ENCODE measurements around the gene UBR3. TPM values are rescaled to one million over a fixed set of nuclear protein-coding genes. Genes with fewer than 3 reads are reported as not detected.

UBR3 gene
- total and polyA plus RNA-seq, 2 of the 4 experiments (the other 2 are of a cell fraction) = 10.0 to 33.9 TPM

GRCh38 chr2:169980643-169981042 lies 153.4 kb downstream of the UBR3 start:
- in situ Hi-C loops (cut with MboI; ENCODE audit: low sequenced_read_pairs) (no loop called here), dilution Hi-C loops (cut with HindIII; ENCODE audit: low sequenced_read_pairs, unreplicated experiment) (no loop called here), intact Hi-C loops (cut with micrococcal nuclease) (no loop called here)
- DNase-seq = no peak
- Histone ChIP-seq H4K5ac (ENCODE audit: low read depth, low read length) (no peak overlapping the region), H2BK5ac (ENCODE audit: low read depth, low read length, poor library complexity, severe bottlenecking) (no peak overlapping the region), H3K4me2 (ENCODE audit: low read depth, low read length) (no peak overlapping the region), H4K20me1 (ENCODE audit: insufficient read depth, low read length) (no peaks in the 10 kb centered on the region), H2BK20ac (ENCODE audit: low read depth, low read length) (no peak overlapping the region), H3K9ac (ENCODE audit: low read depth, low read length) (no peak overlapping the region), H2AK5ac (ENCODE audit: low read depth, low read length) (no peak overlapping the region), H3K23ac (ENCODE audit: low read depth, low read length) (no peak overlapping the region), H4K8ac (ENCODE audit: low read depth in 2 of 2, low read length in 2 of 2) (no peak overlapping the region), H3K18ac (ENCODE audit: low read depth, low read length) (no peak overlapping the region), H2BK120ac (ENCODE audit: low read depth, low read length) (no peak overlapping the region), H3K36me3 (ENCODE audit: control insufficient read depth, insufficient read depth, low read length) (peaks cover 3% of the 10 kb centered on the region), H3K4me3 (ENCODE audit: insufficient read depth, low read depth, low read length) (no peak overlapping the region), H2BK15ac (ENCODE audit: low read depth, low read length) (no peak overlapping the region), H2AK9ac (replicated peaks; ENCODE audit: low read depth, low read length, poor library complexity) (no peak overlapping the region), H3K14ac (replicated peaks; ENCODE audit: low read depth, low read length) (no peak overlapping the region), H3K9me3 (ENCODE audit: control insufficient read depth, insufficient read depth, low read length) (no peaks in the 10 kb centered on the region; the same call in none of the 2 replicates), H3K27ac (ENCODE audit: insufficient read depth, low read length) (no peak overlapping the region), H2AFZ (replicated peaks; ENCODE audit: low read length, poor library complexity) (no peak overlapping the region), H3K79me1 (ENCODE audit: low read depth in 1 of 2, low read length in 2 of 2) (peaks cover 7 to 15% of the 10 kb centered on the region in 2 experiments), H3K4me1 (ENCODE audit: control insufficient read depth, insufficient read depth, low read length) (no peaks in the 10 kb centered on the region), H4K91ac (ENCODE audit: insufficient read depth, low read depth, low read length) (no peak overlapping the region), H3K4ac (ENCODE audit: low read depth, low read length) (no peak overlapping the region), H3K27me3 (ENCODE audit: control insufficient read depth, insufficient read depth, low read length) (no peaks in the 10 kb centered on the region), H3K56ac (ENCODE audit: extremely low read depth, insufficient read depth, low read length) (no peak overlapping the region), H3K9me1 (ENCODE audit: insufficient read depth, low read length) (peaks cover 5% of the 10 kb centered on the region)
- ChIA-PET POLR2A (ENCODE audit: unreplicated experiment) (no interaction called here), CTCF (no interaction called here)
- WGBS, 2 experiments (ENCODE audit: extremely low coverage in 2 of 2, insufficient read length in 1 of 2) = no CpG with 5 or more reads among the region's 2 CpGs
- ATAC-seq (ENCODE audit: low read depth) = no peak
- no TSS peak for BruUV-seq (replicated peaks)
- no peak for TF ChIP-seq MAFK (IDR thresholded peaks at IDR 0.05; ENCODE audit: low read depth, low read length)
